Measurements from ENCODE around the gene HOXA1.

HOXA1 gene

GRCh38 chr7:27094304-27095049 is 1.3 kb downstream of the HOXA1 start:
- no peak for TF ChIP-seq CTCF (conservative IDR thresholded peaks at IDR 0.05)
- H3K27ac ChIP-seq: no peak overlapping the region

- no peak for TF ChIP-seq CTCF (conservative IDR thresholded peaks at IDR 0.05)
- peak overlapping the region; percentile 12; the same call in 1 of the 2 replicates for H3K27ac ChIP-seq
Measured at GRCh38 chr7:27093184-27093895, 2.5 kb downstream of the HOXA1 start.

- H3K27ac ChIP-seq: peak overlapping the region; percentile 12; the same call in 1 of the 2 replicates
- no peak for TF ChIP-seq CTCF (conservative IDR thresholded peaks at IDR 0.05)
Measured at GRCh38 chr7:27092819-27093110, 3.0 kb downstream of the HOXA1 start.

GRCh38 chr7:27091941-27092818 is 3.6 kb downstream of the HOXA1 start:
- no peak overlapping the region; the same call in 1 of the 2 replicates for H3K27ac ChIP-seq
- TF ChIP-seq CTCF (conservative IDR thresholded peaks at IDR 0.05): no peak

GRCh38 chr7:27091105-27091504 is 4.7 kb downstream of the HOXA1 start:
- no peak overlapping the region for H3K27ac ChIP-seq
- TF ChIP-seq CTCF (conservative IDR thresholded peaks at IDR 0.05): no peak

- TF ChIP-seq CTCF (conservative IDR thresholded peaks at IDR 0.05): no peak
Measured at GRCh38 chr7:27088002-27088922, 7.5 kb downstream of the HOXA1 start.

More at GRCh38 chr7:27088002-27088922, 7.5 kb downstream of the HOXA1 start:
- no peak overlapping the region for H3K27ac ChIP-seq
